Esophagus squamous epithelium (tissue), 5 donors: ENCODE results near the gene IGSF6. TPM values are rescaled to one million over a fixed set of nuclear protein-coding genes. Genes with fewer than 3 reads are reported as not detected.
A peak's percentile ranks its signal among the peaks of the same experiment; 100 is the strongest.
"Not testable (repeated sequence)": the region's sequence is repeated elsewhere in the genome, so short reads cannot be mapped to it uniquely, and the experiment has no call there.

ENCODE experiments used
- DNase-seq: peaks from one replicate; lab custom pipeline; 2025; lab: John Stamatoyannopoulos, UW
- H3K27ac ChIP-seq, 4 donors: fragments of 200-600 bp; sonication (generic); one replicate each; pipeline ENCODE4 v1.5.1; 2016 to 2019; ENCODE audit warnings: mild to moderate bottlenecking in 1 of 4
- H3K27me3 ChIP-seq, 4 donors: fragments of 200-600 bp; sonication (generic); 1 replicate in 3 of 4; 2 replicates in 1 of 4; pipeline versions ENCODE4 v1.5.1 to v1.6.0; 2017 to 2021; ENCODE audit warnings: antibody characterized with exemption in 1 of 4
- H3K36me3 ChIP-seq, 3 donors: fragments of 200-600 bp; sonication (generic); one replicate each; pipeline ENCODE4 v1.5.1; 2016 to 2019
- H3K4me1 ChIP-seq, 3 donors: fragments of 200-600 bp; sonication (generic); one replicate each; pipeline ENCODE4 v1.5.1; 2017 to 2019
- H3K4me3 ChIP-seq, 4 donors: fragments of 200-600 bp; sonication (generic); 1 replicate in 3 of 4; 2 replicates in 1 of 4; pipeline ENCODE4 v1.5.1; 2016 to 2019; ENCODE audit warnings: mild to moderate bottlenecking in 2 of 4, moderate library complexity in 1 of 4
- H3K9me3 ChIP-seq, 3 donors: fragments of 200-600 bp; sonication (generic); one replicate each; pipeline ENCODE4 v1.5.1; 2016 to 2019
- POLR2A ChIP-seq, 4 donors: fragments of 450-650 bp; IDR thresholded peaks; one replicate each; pipeline ENCODE4 v1.6.1; 2017; ENCODE audit warnings: antibody characterized with exemption in 4 of 4, mild to moderate bottlenecking in 4 of 4, moderate library complexity in 3 of 4
- WGBS, 2 donors: methylation state at CpG; one replicate each; pipeline ENCODE4 v1.1.5; 2018; 5-methylcytosine and 5-hydroxymethylcytosine counted together
- intact Hi-C: fragments of 100-400 bp; cut with DNase I; formaldehyde crosslinking; loops from one replicate; pipeline ENCODE4 v1.15.0; 2022
- total RNA-seq, 4 donors: library from RNA; depleted of rRNA; stranded (reverse); fragments of >200 nt; gene quantifications; one replicate each; pipeline ENCODE4 v1.1.0, GENCODE V29; 2016
- TF ChIP-seq, protein P1 (sequence below), 6 experiments: fragments of 450-650 bp in 4 of 6; fragments of 200-600 bp in 2 of 6; sonication (generic) in 2 of 6; IDR thresholded peaks; one replicate each; pipeline ENCODE4 v1.5.1; 2016 to 2019; ENCODE audit warnings: antibody characterized with exemption in 6 of 6, mild to moderate bottlenecking in 4 of 6, moderate library complexity in 4 of 6
- donor health status: DM: yes; HTN: yes; CAD: no.

IGSF6 gene
- total RNA-seq, 4 donors from 2014 or later = 0.18 to 3.6 (median 1.3) TPM

DNA sequence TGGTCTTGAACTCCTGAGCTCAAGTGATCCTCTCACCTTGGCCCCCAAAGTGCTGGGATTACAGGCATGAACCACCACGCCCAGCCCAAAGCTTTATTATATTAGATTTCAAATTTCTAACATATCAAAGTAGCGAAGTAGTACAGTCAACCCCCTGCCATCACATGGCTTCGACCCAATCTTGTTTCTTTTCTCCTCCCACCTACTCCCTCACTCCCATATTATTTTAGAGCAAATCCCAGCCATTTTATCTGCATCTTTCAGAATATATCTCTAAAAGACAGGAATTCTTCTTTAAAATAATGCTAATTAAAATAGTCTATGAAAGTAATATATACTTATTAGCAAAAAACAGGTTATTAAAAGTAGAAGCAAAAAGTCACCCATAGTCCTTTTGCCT is 893 bp downstream of the IGSF6 start:
- peaks cover 0 to 37% (median 0%) of the 10 kb centered on the region in 3 donors for H3K36me3 ChIP-seq
- peak overlapping the region in 1 of 4 donors; percentile 32 for H3K27ac ChIP-seq
- intact Hi-C loops = no loop called here
- H3K4me1 ChIP-seq = peaks cover 5 to 56% (median 11%) of the 10 kb centered on the region in 3 donors
- no peak for DNase-seq
- H3K4me3 ChIP-seq = peak overlapping the region in 1 of 4 donors; percentile 24
- whole genome bisulfite sequencing, 2 donors = 86 to 90% methylated on average over 3 of the region's 3 CpGs
- H3K27me3 ChIP-seq = no peaks in the 10 kb centered on the region
- H3K9me3 ChIP-seq = no peaks in the 10 kb centered on the region
- no peak for TF ChIP-seq POLR2A (IDR thresholded peaks at IDR 0.05)
- TF ChIP-seq, protein P1, sequence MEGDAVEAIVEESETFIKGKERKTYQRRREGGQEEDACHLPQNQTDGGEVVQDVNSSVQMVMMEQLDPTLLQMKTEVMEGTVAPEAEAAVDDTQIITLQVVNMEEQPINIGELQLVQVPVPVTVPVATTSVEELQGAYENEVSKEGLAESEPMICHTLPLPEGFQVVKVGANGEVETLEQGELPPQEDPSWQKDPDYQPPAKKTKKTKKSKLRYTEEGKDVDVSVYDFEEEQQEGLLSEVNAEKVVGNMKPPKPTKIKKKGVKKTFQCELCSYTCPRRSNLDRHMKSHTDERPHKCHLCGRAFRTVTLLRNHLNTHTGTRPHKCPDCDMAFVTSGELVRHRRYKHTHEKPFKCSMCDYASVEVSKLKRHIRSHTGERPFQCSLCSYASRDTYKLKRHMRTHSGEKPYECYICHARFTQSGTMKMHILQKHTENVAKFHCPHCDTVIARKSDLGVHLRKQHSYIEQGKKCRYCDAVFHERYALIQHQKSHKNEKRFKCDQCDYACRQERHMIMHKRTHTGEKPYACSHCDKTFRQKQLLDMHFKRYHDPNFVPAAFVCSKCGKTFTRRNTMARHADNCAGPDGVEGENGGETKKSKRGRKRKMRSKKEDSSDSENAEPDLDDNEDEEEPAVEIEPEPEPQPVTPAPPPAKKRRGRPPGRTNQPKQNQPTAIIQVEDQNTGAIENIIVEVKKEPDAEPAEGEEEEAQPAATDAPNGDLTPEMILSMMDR (IDR thresholded peaks at IDR 0.05) = no peak

GRCh38 chr16:21650521-21650920 is 1.9 kb downstream of the IGSF6 start:
- WGBS, 2 donors = 65 to 82% methylated on average over 1 of the region's 1 CpG
- Histone ChIP-seq H3K9me3 (no peaks in the 10 kb centered on the region), H3K4me1 (peaks cover 5 to 66% (median 15%) of the 10 kb centered on the region in 3 donors), H3K4me3 (no peak overlapping the region), H3K27ac (peak overlapping the region in 1 of 4 donors; percentile 34), H3K36me3 (peaks cover 0 to 27% (median 0%) of the 10 kb centered on the region in 3 donors), H3K27me3 (no peaks in the 10 kb centered on the region)
- intact Hi-C loops = no loop called here
- DNase-seq = no peak
- no peak for TF ChIP-seq POLR2A (IDR thresholded peaks at IDR 0.05)
- TF ChIP-seq, protein P1 (IDR thresholded peaks at IDR 0.05) = no peak

DNA sequence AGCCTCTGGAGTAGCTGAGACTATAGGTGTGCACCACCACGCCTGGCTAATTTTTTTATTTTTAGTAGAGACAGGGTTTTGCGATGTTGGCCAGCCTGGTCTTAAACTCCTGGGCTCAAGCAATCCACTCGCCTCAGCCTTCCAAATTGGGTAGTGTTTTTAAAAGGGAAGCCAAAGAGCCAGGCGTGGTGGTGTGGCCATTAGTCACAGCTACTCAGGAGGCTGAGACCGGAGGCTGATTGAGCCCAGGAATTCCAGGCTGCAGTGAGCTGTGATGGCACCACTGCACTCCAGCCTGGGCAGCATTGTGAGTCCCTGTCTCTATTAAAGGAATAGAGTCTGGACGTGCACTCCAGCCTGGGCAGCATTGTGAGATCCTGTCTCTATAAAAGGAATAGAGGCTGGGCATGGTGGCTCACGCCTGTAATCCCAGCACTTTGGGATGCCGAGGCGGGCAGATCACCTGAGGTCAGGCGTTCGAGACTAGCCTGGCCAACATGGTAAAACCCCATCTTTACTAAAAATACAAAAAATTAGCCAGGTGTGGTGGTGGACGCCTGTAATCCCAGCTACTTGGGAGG is 2.5 kb downstream of the IGSF6 start:
- H3K27me3 ChIP-seq, H3K9me3 ChIP-seq, H3K27ac ChIP-seq, DNase-seq, H3K4me3 ChIP-seq, intact Hi-C loops: not testable (repeated sequence)
- Histone ChIP-seq H3K4me1 (peaks cover 5 to 66% (median 19%) of the 10 kb centered on the region in 3 donors), H3K36me3 (peaks cover 0 to 22% (median 0%) of the 10 kb centered on the region in 3 donors)
- WGBS, 2 donors = 95 to 97% methylated on average over 7 to 10 of the region's 12 CpGs

- intact Hi-C loops = no loop called here
- no peaks in the 10 kb centered on the region for H3K27me3 ChIP-seq
- WGBS, 2 donors = 84 to 86% methylated on average over 3 to 9 of the region's 9 CpGs
- no peak for DNase-seq
- H3K36me3 ChIP-seq = peaks cover 0 to 22% (median 0%) of the 10 kb centered on the region in 3 donors
- H3K4me1 ChIP-seq = peaks cover 0 to 55% (median 10%) of the 10 kb centered on the region in 3 donors
- no peaks in the 10 kb centered on the region for H3K9me3 ChIP-seq
- TF ChIP-seq POLR2A (IDR thresholded peaks at IDR 0.05) = no peak
- TF ChIP-seq, protein P1 (IDR thresholded peaks at IDR 0.05) = no peak
- no peak overlapping the region for H3K4me3 ChIP-seq
- peak overlapping the region in 3 of 4 donors; percentile 11 to 14 (median 11) for H3K27ac ChIP-seq
Observed at GRCh38 chr16:21647562-21648164, 4.7 kb downstream of the IGSF6 start.

- WGBS, 2 donors = 78 to 82% methylated on average over 15 to 18 of the region's 18 CpGs
- H3K36me3 ChIP-seq = peaks cover 0 to 22% (median 0%) of the 10 kb centered on the region in 3 donors
- DNase-seq = no peak
- H3K4me3 ChIP-seq = no peak overlapping the region
- peak overlapping the region; percentile 11 to 58 (median 14) for H3K27ac ChIP-seq
- TF ChIP-seq POLR2A (IDR thresholded peaks at IDR 0.05) = no peak
- TF ChIP-seq, protein P1 (IDR thresholded peaks at IDR 0.05) = no peak
- H3K9me3 ChIP-seq = no peaks in the 10 kb centered on the region
- intact Hi-C loops = no loop called here
- peaks cover 0 to 62% (median 10%) of the 10 kb centered on the region in 3 donors for H3K4me1 ChIP-seq
- no peaks in the 10 kb centered on the region for H3K27me3 ChIP-seq
Observed at GRCh38 chr16:21646721-21647561, 5.5 kb downstream of the IGSF6 start.
